Measurements from ENCODE around the gene HPS1. TPM values are rescaled to one million over a fixed set of nuclear protein-coding genes. Genes with fewer than 3 reads are reported as not detected.

The HPS1 gene
- total RNA-seq, 1 experiment from 2014 or later: 146 TPM

DNA sequence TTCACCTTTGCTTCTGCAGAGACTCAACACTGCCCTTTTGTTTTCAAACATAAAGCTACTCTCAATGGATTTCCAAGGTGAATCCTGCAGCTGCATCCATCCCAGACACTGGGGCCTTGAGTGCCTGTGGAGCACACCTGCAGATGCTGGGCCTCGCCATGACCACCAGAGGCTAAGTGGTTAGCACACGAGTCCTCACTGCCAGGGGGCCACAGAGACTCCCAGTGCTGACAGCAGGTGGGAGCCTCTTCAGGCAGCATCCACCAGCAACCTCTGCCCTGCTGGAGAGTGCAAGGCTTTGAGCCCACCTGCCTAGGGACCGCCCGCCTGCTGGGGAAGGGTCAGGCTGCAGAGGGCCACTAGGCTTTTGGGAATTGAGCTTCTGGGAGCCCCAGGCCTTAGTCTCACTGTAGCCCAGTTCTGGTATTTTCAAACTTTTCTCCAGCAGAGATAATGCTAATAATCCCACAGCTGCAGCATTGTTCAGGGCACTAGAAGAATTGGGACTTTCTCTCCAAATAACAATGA lies 9.4 kb upstream of the HPS1 start:
- in situ Hi-C loops (cut with HindIII; ENCODE audit: low pct_unique_long_range_greater_than_20kb, low sequenced_read_pairs): no loop called here
- Histone ChIP-seq H3K27ac (ENCODE audit: low read length) (no peak overlapping the region), H3K27me3 (ENCODE audit: control insufficient read depth, insufficient read depth, low read length) (no peaks in the 10 kb centered on the region; the same call in 1 of the 2 replicates), H3K4me1 (ENCODE audit: control insufficient read depth, insufficient read depth, low read length) (peaks cover 14% of the 10 kb centered on the region), H3K4me3 (ENCODE audit: low read depth in 2 of 2, low read length in 2 of 2) (no peak overlapping the region), H3K36me3 (ENCODE audit: control insufficient read depth, insufficient read depth, low read length) (no peaks in the 10 kb centered on the region), H3K9me3 (ENCODE audit: control insufficient read depth, insufficient read depth, low read depth, low read length) (no peaks in the 10 kb centered on the region)
- ATAC-seq (no peak), DNase-seq (ENCODE audit: low read depth, low spot score) (no peak)
- intact Hi-C loops (cut with micrococcal nuclease; ENCODE audit: unreplicated experiment): no loop called here
- POLR2A ChIA-PET: no interaction called here
- TF ChIP-seq CTCF (IDR thresholded peaks at IDR 0.05) (no peak), SIN3A (IDR thresholded peaks at IDR 0.05; ENCODE audit: borderline replicate concordance, insufficient read depth, low read depth, low read length) (no peak), REST (IDR thresholded peaks at IDR 0.05; ENCODE audit: insufficient read depth in 1 of 2, low read depth in 2 of 2, low read length in 1 of 2) (no peak), POLR2AphosphoS5 (IDR thresholded peaks at IDR 0.05; ENCODE audit: low read depth, low read length) (no peak), TCF7L2 (IDR thresholded peaks at IDR 0.05; ENCODE audit: low read depth, low read length) (no peak)
- no TSS peak for BruUV-seq (replicated peaks)
- CTCF ChIA-PET: no interaction called here

DNA sequence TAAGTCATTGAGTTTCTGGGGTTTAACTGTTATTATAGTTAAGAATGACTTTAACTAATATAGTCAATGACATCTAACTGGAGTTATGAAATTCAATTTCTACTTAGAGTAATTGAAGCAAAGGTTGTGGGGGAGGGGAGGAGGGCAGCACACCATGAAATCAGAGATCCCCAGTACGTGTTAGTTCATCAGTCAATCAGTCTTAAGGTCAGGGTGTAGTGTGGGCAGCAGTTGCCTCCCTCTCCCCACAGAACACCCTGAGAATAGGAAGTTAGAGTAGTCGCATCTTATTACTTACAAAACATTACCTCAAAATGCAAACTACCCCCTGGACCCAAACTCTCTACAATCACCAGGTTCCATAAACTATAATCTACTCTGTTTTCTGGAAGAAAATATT lies 7.0 kb upstream of the HPS1 start:
- in situ Hi-C loops (cut with HindIII; ENCODE audit: low pct_unique_long_range_greater_than_20kb, low sequenced_read_pairs): no loop called here
- intact Hi-C loops (cut with micrococcal nuclease; ENCODE audit: unreplicated experiment): no loop called here
- POLR2A ChIA-PET: no interaction called here
- CTCF ChIA-PET: no interaction called here
- DNase-seq (ENCODE audit: low read depth, low spot score) (no peak), ATAC-seq (no peak)
- Histone ChIP-seq H3K4me1 (ENCODE audit: control insufficient read depth, insufficient read depth, low read length) (no peaks in the 10 kb centered on the region), H3K9me3 (ENCODE audit: control insufficient read depth, insufficient read depth, low read depth, low read length) (no peaks in the 10 kb centered on the region), H3K27me3 (ENCODE audit: control insufficient read depth, insufficient read depth, low read length) (no peaks in the 10 kb centered on the region; the same call in 1 of the 2 replicates), H3K4me3 (ENCODE audit: low read depth in 2 of 2, low read length in 2 of 2) (no peak overlapping the region), H3K27ac (ENCODE audit: low read length) (no peak overlapping the region), H3K36me3 (ENCODE audit: control insufficient read depth, insufficient read depth, low read length) (no peaks in the 10 kb centered on the region)
- TF ChIP-seq CTCF (IDR thresholded peaks at IDR 0.05): no peak
- TF ChIP-seq SIN3A (IDR thresholded peaks at IDR 0.05; ENCODE audit: borderline replicate concordance, insufficient read depth, low read depth, low read length): no peak
- TF ChIP-seq POLR2AphosphoS5 (IDR thresholded peaks at IDR 0.05; ENCODE audit: low read depth, low read length): no peak
- no peak for TF ChIP-seq REST (IDR thresholded peaks at IDR 0.05; ENCODE audit: insufficient read depth in 1 of 2, low read depth in 2 of 2, low read length in 1 of 2)
- no peak for TF ChIP-seq TCF7L2 (IDR thresholded peaks at IDR 0.05; ENCODE audit: low read depth, low read length)
- no TSS peak for BruUV-seq (replicated peaks)

All from Panc1 (cell line).